ENCODE measurements around the gene ABCA2. TPM values are rescaled to one million over a fixed set of nuclear protein-coding genes. Genes with fewer than 3 reads are reported as not detected.
A peak's percentile ranks its signal among the peaks of the same experiment; 100 is the strongest.

ABCA2 gene
- total RNA-seq, 1 experiment from 2014 or later: 22.6 TPM

GRCh38 chr9:137050570-137050969 is 22.5 kb upstream of the ABCA2 start:
- no peak for DNase-seq
- no peaks in the 10 kb centered on the region for H3K9me3 ChIP-seq
- ChIA-PET POLR2A (no interaction called here), CTCF (interaction anchor here (0.6 to 1.2 kb wide), 3 partner anchors 17 to 86 kb away, joined by 3 to 5 read pairs (median 4); no protein-coding TSS in a partner anchor)
- TF ChIP-seq CTCF (IDR thresholded peaks at IDR 0.05; ENCODE audit: insufficient read depth in 1 of 2, low read depth in 1 of 2, low read length in 1 of 2, severe bottlenecking in 1 of 2, unreplicated experiment in 1 of 2): no peak
- no peaks in the 10 kb centered on the region for H3K27me3 ChIP-seq (replicated peaks; ENCODE audit: control insufficient read depth, insufficient read depth, low read length)
- no TSS peak for BruUV-seq (replicated peaks)
- Mint-ChIP-seq H3K36me3 (ENCODE audit: insufficient read depth, unreplicated experiment) (no peaks in the 10 kb centered on the region), H3K4me1 (ENCODE audit: low read depth, unreplicated experiment) (peaks cover 6% of the 10 kb centered on the region), H3K4me3 (ENCODE audit: unreplicated experiment) (no peak overlapping the region), H3K9me3 (ENCODE audit: unreplicated experiment) (no peaks in the 10 kb centered on the region), H3K27ac (ENCODE audit: unreplicated experiment) (no peak overlapping the region), H3K27me3 (ENCODE audit: insufficient read depth, unreplicated experiment) (no peaks in the 10 kb centered on the region)
- intact Hi-C loops (cut with micrococcal nuclease; ENCODE audit: unreplicated experiment): no loop called here
- H3K4me3 ChIP-seq (ENCODE audit: low read depth, low read length): no peak overlapping the region
- H3K4me1 ChIP-seq: peaks cover 14% of the 10 kb centered on the region
- no peaks in the 10 kb centered on the region for H3K36me3 ChIP-seq (ENCODE audit: control insufficient read depth, insufficient read depth, low read length)

GRCh38 chr9:137049544-137050449 is 21.8 kb upstream of the ABCA2 start:
- no peak overlapping the region for H3K27ac Mint-ChIP-seq (ENCODE audit: unreplicated experiment)
- H3K4me3 Mint-ChIP-seq (ENCODE audit: unreplicated experiment): no peak overlapping the region
- Histone ChIP-seq H3K36me3 (ENCODE audit: control insufficient read depth, insufficient read depth, low read length) (no peaks in the 10 kb centered on the region), H3K4me1 (peaks cover 12% of the 10 kb centered on the region), H3K9me3 (no peaks in the 10 kb centered on the region), H3K27me3 (replicated peaks; ENCODE audit: control insufficient read depth, insufficient read depth, low read length) (no peaks in the 10 kb centered on the region), H3K4me3 (ENCODE audit: low read depth, low read length) (no peak overlapping the region)
- peak; percentile 68 to 69 for DNase-seq
- intact Hi-C loops (cut with micrococcal nuclease; ENCODE audit: unreplicated experiment): no loop called here
- no peaks in the 10 kb centered on the region for H3K9me3 Mint-ChIP-seq (ENCODE audit: unreplicated experiment)
- TF ChIP-seq CTCF (IDR thresholded peaks at IDR 0.05; ENCODE audit: insufficient read depth in 1 of 2, low read depth in 1 of 2, low read length in 1 of 2, severe bottlenecking in 1 of 2, unreplicated experiment in 1 of 2): peak; percentile 51 to 57
- CTCF ChIA-PET: interaction anchor here (0.5 to 1.6 kb wide), 6 partner anchors 14 to 187 kb away, joined by 3 to 9 read pairs (median 4); partner anchors contain the start of gene SAPCD2
- POLR2A ChIA-PET: no interaction called here
- no peaks in the 10 kb centered on the region for H3K27me3 Mint-ChIP-seq (ENCODE audit: insufficient read depth, unreplicated experiment)
- H3K4me1 Mint-ChIP-seq (ENCODE audit: low read depth, unreplicated experiment): peaks cover 6% of the 10 kb centered on the region
- no TSS peak for BruUV-seq (replicated peaks)
- no peaks in the 10 kb centered on the region for H3K36me3 Mint-ChIP-seq (ENCODE audit: insufficient read depth, unreplicated experiment)

DNA sequence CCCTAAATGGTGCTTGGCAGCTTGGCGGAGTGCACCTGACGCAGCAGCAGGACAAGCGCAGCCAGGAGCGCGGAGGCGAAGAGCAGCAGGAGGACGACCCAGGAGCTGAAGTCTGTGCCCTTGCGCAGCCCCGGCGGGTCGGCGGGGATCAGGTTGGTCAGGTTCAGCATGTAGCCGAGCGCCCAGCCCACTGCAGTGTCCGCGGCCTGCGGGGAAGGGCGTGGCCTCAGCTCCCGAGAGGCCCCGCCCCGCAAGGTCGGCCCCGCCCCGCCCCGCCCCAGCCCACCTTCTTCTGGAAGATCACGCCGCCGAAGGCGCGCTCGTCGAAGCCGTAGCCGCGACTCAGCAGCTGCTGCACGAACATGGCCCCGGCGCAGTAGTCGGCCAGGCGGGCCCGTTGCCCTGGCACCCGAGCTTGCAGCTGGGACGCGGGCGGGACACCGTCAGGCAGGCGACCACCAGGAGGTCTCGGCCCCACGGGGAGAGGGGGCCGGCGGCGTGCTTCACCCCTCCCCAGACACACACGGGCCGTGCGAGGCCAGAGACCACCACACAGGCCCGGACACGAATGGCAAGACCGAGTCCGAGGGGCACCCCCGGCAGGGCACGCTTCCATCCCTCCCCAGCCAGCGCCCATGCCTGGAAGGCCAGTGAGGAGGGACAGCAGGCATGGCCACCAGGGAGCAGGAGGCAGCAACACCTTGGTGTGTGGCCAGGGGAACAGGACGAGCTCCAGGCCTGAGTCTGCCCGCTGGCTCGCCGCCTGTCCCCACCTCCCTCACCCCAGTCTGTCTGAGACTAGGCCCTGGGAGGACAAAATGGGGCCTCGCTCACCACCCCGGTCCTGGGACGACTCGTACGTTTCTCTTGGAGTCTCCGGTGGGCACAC is 20.9 kb upstream of the ABCA2 start:
- H3K36me3 ChIP-seq (ENCODE audit: control insufficient read depth, insufficient read depth, low read length): no peaks in the 10 kb centered on the region
- Mint-ChIP-seq H3K36me3 (ENCODE audit: insufficient read depth, unreplicated experiment) (no peaks in the 10 kb centered on the region), H3K9me3 (ENCODE audit: unreplicated experiment) (no peaks in the 10 kb centered on the region), H3K4me3 (ENCODE audit: unreplicated experiment) (no peak overlapping the region), H3K27ac (ENCODE audit: unreplicated experiment) (no peak overlapping the region), H3K4me1 (ENCODE audit: low read depth, unreplicated experiment) (no peaks in the 10 kb centered on the region), H3K27me3 (ENCODE audit: insufficient read depth, unreplicated experiment) (no peaks in the 10 kb centered on the region)
- BruUV-seq (replicated peaks): no TSS peak
- no peak overlapping the region for H3K4me3 ChIP-seq (ENCODE audit: low read depth, low read length)
- 0 out of 2 replicates have a peak, but pooled peaks cover 5% of the 10 kb centered on the region for H3K4me1 ChIP-seq
- no peak for TF ChIP-seq CTCF (IDR thresholded peaks at IDR 0.05; ENCODE audit: insufficient read depth in 1 of 2, low read depth in 1 of 2, low read length in 1 of 2, severe bottlenecking in 1 of 2, unreplicated experiment in 1 of 2)
- H3K9me3 ChIP-seq: no peaks in the 10 kb centered on the region
- POLR2A ChIA-PET: no interaction called here
- CTCF ChIA-PET: interaction anchor here (0.5 to 1.6 kb wide), 7 partner anchors 9 to 188 kb away, joined by 3 to 9 read pairs (median 5); partner anchors contain the start of gene SAPCD2
- intact Hi-C loops (cut with micrococcal nuclease; ENCODE audit: unreplicated experiment): no loop called here
- DNase-seq: no peak
- no peaks in the 10 kb centered on the region for H3K27me3 ChIP-seq (replicated peaks; ENCODE audit: control insufficient read depth, insufficient read depth, low read length)

Measured in Caco-2 (cell line).